ENCODE measurements around the gene CRB3.

Gene CRB3

GRCh38 chr19:6516018-6516658, 52.1 kb downstream of the CRB3 start:
- in situ Hi-C loops (cut with HindIII; ENCODE audit: low sequenced_read_pairs): no loop called here
